Hematopoietic multipotent progenitor cell treated with erythropoietin and hydrocortisone succinate and interleukin-3 and kit ligand, for 17 days (in vitro differentiated cells): ENCODE measurements around the gene PLCG2.
"Not testable (repeated sequence)": the region's sequence is repeated elsewhere in the genome, so short reads cannot be mapped to it uniquely, and the experiment has no call there.

Experiments
- DNase-seq: peaks from one replicate; pipeline ENCODE4 v3.0.0-alpha.2; 2015; ENCODE audit warnings: low spot score

PLCG2 gene

GRCh38 chr16:81912395-81912794 is 133.3 kb downstream of the PLCG2 start:
- DNase-seq, result no peak

DNA sequence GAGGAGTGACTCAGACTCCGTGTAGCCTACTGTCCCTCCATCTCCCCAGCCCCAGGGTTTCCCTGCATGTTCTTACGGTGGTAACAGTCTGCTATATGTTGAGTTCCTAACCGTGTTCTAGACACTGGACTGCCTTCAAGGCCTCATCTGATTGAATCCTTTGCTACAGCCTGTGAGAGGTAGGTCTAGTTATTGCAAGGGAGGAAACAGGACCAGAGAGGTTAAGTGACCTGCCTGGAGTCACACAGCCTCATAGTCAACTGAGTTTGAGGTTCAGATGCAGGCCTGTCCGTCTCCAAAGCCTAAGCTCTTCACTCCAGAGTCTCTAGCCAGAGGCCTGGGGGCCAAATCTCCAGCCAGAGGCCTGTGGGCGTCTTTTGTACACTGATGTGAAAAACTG is 134.1 kb downstream of the PLCG2 start:
- DNase-seq, result no peak

GRCh38 chr16:81917375-81917774 is 138.3 kb downstream of the PLCG2 start:
- DNase-seq, result no peak

DNA sequence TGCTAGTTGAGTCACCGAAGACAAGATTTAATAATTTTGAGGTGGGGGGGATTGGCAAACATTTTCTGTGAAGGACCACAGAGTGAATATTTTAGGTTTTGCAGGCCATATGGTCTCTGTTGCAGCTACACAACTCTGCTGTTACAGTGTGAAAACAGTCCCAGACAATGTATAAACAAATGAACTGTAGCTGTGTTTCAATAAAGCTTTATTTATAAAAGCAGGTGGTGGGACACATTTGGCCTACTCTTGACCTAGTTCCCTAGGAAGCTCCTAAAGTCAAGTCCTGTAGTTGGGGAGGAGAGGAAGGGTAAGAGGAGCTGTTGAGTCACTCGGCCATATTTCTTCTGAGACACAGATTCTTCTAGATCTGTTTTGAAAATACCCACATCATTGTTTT is 139.8 kb downstream of the PLCG2 start:
- no peak for DNase-seq

DNA sequence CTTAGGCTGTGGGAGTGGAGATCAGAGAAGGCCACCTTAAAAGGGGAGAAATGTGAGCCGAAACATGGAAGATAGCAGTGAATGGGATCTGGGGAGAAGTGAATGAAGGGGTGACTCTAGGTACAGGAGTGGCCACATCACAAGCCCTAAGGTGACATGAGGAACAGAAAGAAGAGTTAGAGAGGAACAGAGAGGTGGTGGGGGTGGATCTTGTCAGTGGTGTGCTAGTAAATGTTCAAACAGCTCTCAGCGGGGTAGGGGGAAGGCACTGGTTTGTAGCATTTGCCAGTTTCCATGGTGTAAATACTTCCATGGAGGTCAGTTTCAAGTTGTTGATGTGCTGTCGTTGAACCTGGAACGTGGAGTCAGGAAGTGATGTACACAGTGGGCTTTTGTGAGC is 141.4 kb downstream of the PLCG2 start:
- no peak for DNase-seq

DNA sequence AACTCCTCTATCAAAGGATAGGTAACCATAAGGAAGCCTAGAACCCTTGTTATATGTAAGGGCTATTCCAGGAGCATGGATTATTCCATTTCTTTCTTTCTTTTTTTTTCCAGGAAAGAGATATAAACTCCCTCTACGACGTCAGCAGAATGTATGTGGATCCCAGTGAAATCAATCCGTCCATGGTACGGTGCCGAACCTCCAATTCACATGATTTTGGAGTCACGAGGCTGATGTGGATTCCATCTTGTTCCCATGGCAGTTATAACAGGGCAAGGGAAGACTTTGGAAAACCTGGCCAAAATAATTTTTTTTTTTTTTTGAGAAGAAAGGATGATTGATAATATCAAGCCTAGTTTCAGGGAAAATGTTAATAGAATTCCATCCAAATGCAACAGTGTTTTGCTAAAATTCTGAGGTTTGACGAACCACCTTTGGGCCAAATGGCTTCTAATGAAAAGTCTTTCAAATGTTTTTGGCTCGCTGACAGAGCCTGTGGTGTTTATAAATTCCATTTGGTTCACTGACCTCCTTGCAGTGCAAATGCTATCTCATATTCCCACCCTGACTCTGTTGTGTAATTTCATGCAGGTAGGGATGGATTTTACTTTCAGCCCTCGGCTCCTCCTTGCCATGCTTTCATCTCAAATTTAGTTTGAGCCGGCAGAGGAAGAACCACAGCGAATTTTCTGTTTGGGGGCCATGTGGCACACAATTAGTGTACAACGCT is 142.2 kb downstream of the PLCG2 start:
- DNase-seq, result no peak

- DNase-seq, result no peak
Observed at GRCh38 chr16:81921843-81922584, 142.9 kb downstream of the PLCG2 start.

DNA sequence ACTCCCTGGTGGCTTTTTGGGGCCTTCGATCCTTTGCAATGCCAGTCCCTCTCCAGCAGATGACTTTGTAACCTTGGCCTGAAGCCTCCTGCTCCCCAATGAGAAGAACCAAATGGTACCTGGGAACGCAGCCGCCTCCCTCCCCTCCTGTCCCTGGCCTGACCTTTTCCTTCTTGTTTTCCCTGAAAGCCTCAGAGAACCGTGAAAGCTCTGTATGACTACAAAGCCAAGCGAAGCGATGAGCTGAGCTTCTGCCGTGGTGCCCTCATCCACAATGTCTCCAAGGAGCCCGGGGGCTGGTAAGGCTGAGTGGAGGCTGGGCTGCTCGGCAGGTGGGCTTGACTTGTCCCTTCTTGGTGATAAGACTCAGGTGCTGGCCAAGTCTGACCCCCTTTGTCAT is 144.2 kb downstream of the PLCG2 start:
- no peak for DNase-seq

DNA sequence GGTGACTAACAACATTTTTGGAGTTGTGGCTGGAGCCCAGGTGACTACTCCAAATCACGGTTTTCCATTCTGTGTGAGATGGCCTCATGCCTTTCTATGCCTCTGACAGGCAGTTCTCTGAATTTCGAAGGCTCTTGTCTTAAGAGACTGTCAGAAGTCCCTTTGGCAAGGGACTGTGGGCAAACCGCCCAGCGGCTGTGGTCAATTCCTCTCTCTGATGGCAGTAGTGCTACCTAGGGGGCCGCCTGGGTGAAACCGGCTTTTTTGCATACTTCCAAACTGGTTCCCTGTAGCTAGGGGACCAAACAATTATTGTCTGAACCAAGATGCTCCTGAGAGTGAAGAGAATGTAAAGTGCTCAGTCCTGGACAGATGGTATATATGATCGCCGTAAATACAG is 145.9 kb downstream of the PLCG2 start:
- no peak for DNase-seq

DNA sequence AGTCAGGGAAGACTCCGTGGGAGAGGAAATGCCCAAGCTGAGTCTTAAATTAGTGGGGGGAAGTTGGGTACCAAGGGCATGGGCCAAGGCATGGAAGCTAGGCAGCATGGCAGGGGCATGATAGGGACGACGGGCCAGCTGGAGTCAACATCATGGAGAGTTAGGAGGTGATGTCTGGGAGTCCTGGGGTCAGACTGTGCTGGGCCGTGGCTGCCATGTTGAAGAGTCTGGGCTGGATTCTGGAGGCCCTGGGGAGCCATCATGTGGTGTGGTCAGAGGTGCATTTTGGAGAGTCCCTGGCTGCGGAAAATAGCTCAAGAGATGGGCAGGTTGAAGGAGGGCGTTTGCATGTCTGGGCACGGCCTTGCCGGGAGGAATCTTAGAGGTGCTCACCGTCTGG is 146.9 kb downstream of the PLCG2 start:
- DNase-seq, result no peak

DNA sequence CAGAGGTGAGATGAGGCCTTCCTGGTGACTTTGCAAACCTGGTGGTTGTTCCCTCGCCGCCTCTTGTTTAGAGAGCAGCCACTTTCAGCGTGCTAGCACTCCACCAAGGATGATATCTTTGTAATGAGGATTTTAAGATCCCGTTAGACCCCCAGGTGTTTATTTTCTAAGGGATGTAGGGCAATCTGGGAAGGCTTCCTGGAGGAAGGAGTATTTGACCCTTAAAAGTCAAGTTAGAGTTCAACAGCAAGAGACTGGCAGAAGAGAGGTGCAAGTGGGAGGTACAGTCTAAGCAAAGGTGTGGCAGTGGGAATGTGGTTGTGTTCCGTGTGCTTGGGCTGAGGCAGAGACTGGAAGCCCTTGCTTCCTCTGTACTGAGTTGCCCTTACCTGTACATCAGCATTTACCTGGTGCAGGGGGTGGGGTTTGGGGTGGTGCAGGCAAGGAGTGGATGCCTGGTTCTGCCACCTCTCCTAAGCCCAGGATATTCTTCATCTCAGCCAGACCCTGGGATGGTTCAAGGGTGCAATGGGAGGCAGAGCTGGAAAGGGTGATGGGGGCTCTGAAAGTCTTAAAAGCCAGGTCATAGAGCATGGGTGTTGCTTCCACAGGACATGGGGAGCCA is 148.6 kb downstream of the PLCG2 start:
- no peak for DNase-seq

DNA sequence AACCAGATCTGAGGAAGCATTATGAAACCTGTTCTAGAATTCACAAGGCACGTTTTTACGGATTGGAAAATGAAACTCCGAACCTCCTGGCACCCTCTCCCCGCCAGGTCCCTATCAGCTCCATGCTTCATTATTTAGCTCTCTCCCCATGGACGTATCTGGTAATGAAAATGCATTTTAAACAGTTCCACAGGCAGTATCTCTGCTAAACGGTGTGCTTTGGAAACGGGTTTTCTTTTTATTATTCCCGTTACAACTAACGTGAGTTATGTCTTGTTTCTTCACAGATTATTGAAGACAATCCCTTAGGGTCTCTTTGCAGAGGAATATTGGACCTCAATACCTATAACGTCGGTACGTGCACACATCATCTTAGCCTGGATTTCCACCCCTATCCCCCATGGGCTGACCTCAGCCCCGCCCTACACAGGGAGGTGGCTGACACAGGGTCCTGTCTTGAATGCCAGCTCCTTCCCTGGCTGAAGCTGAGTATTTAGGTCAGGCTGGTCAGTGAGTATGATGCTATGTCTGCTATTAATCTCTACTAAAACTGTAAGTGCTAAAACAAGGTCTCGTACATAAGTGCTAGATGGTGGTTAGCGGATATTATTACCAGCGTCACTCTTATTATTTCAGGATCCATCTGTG is 149.3 kb downstream of the PLCG2 start:
- DNase-seq, result no peak

DNA sequence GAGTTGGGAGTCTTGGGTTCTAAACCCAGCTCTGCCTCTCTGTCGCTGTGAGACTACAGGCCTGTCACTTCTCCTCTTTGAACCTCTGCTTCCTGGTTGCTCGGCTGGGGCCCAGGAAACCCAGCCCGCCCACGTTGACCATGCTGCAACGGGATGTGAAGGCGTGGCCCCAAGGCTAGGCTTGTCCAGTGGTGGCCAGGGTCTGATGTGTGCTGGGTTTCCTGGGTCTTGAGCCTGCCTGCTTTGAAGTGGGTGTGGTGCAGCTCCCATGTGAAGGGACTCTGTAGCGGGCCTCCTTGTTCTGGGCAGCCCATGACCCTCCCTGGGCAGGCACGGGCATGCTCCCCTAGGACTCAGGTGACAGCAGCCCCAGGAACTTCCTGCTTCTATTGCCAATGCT is 149.9 kb downstream of the PLCG2 start:
- DNase-seq, result no peak

DNA sequence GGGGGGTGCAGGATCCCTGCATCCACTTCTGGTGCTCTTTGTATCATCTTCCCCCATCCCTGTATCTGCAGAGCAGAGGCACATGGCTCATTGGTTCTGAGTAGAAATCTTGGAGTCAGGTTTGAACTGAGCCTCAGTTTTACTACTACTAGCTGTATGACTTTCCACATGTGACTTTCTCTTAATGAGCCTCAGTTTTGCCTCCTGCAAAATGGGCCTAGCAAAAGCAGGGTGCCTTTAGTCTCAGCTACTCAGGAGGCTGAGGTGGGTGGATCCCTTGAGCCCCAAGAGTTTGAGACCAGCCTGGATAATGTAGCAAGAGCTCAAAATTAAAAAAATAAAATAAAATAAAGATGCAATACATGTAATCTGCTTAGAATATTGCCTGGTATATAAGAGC is 150.8 kb downstream of the PLCG2 start:
- DNase-seq, result no peak

DNA sequence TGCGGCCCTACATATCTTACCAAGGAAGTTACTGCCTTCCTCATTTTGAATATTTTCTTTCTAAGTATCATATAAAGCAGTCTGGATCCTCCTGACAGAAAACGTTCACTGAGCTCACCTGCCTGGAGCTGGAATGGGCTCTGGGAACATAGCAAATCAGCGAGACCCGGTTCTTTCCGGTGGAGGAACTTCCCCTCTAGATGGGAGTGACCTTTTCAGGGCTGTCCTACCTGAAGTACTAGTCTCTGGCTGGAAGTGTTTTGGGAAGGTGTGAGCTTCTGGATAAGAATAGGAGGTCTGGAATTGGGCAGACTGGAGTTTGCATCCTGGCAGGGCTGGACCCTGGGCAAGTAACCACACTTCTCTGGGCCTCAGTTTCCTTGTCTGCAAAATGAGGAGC is 152.8 kb downstream of the PLCG2 start:
- no peak for DNase-seq

DNA sequence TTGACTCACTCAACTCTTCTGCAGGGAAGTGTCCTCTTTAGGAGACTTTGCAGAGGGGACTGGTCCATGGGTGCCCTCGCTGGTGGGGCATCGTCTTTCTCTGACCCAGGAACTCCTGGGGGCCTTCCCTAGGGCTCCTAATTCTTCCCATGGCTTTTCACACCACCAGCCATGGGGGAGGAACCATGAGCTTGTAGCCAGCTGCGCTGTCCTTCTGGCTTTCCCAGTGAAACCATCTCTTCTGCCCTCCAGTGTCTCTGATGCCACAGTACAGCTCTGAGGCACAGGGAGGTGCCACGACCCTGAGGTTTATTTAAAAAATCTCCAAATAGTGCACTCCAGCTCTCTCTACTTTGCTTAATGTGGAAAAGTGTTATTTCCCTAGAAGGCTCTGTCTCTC is 153.6 kb downstream of the PLCG2 start:
- no peak for DNase-seq

GRCh38 chr16:81933361-81933760 is 154.3 kb downstream of the PLCG2 start:
- DNase-seq, result no peak

GRCh38 chr16:81934711-81935110 is 155.6 kb downstream of the PLCG2 start:
- DNase-seq, result not testable (repeated sequence)

DNA sequence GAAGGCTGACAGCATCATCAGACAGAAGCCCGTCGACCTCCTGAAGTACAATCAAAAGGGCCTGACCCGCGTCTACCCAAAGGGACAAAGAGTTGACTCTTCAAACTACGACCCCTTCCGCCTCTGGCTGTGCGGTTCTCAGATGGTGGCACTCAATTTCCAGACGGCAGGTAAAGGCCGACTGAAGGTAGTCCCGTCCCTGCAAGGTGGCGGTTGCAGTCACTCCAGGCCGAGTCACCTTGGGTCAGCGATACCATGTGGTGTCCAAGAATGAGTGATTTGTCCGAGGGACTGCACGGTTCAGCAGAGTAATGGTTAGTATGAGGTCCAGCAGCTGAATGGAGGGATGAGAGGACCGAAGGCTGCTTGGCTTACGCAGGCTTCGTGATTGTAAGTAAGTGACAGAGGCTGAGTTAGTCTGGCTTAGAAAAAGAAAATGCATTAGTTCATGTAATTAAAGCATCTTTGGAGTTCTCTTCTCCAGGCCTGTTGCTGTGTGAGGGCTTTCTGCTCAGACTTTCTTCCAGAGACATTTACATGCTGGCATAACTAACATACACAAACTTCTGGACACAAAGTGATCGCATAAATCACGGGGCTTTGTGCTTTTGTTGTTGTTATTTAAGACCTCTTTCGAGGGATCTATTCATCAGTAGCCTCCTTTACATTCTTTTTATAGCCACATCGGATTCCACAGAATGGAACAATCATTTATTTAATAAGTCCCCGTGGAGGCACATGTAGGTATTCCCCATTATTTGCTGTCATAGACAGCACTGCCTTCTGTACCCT is 157.3 kb downstream of the PLCG2 start:
- DNase-seq, result no peak

- no peak for DNase-seq
Observed at GRCh38 chr16:81937305-81938038, 158.4 kb downstream of the PLCG2 start.
